Stimulated activated CD4-positive, alpha-beta T cell treated with anti-CD3 and anti-CD28 coated beads, Interleukin-4, amount 100 ng/mL, for 24 hours (primary cell): ENCODE measurements around the gene MOV10.

Experiments used
- DNase-seq: peaks from one replicate; pipeline ENCODE4 v3.0.0-alpha.2; 2020

Gene MOV10

GRCh38 chr1:112675728-112676381 lies 1.4 kb downstream of the MOV10 start:
- DNase-seq, result no peak

GRCh38 chr1:112676543-112676942 lies 2.1 kb downstream of the MOV10 start:
- no peak for DNase-seq

GRCh38 chr1:112677501-112677900 lies 3.0 kb downstream of the MOV10 start:
- no peak for DNase-seq

GRCh38 chr1:112678605-112679004 lies 4.1 kb downstream of the MOV10 start:
- DNase-seq, result no peak

- no peak for DNase-seq
These were observed 11.5 kb downstream of the MOV10 start for GRCh38 chr1:112685913-112686312.

GRCh38 chr1:112686417-112686816 lies 12.0 kb downstream of the MOV10 start:
- DNase-seq, result no peak

- no peak for DNase-seq
These were observed 12.4 kb downstream of the MOV10 start for GRCh38 chr1:112686835-112687234.

GRCh38 chr1:112687361-112687760 lies 12.9 kb downstream of the MOV10 start:
- DNase-seq, result no peak

- DNase-seq, result no peak
These were observed 13.5 kb downstream of the MOV10 start for GRCh38 chr1:112687785-112688496.

- no peak for DNase-seq
These were observed 14.3 kb downstream of the MOV10 start for GRCh38 chr1:112688781-112689193.

GRCh38 chr1:112689196-112689841 lies 14.9 kb downstream of the MOV10 start:
- no peak for DNase-seq

- DNase-seq, result no peak
These were observed 15.4 kb downstream of the MOV10 start for GRCh38 chr1:112689842-112690237.

GRCh38 chr1:112692681-112693080 lies 18.2 kb downstream of the MOV10 start:
- DNase-seq, result no peak

GRCh38 chr1:112693821-112694220 lies 19.4 kb downstream of the MOV10 start:
- no peak for DNase-seq

GRCh38 chr1:112694363-112694929 lies 20.0 kb downstream of the MOV10 start:
- no peak for DNase-seq

- DNase-seq, result no peak
These were observed 20.8 kb downstream of the MOV10 start for GRCh38 chr1:112695276-112695675.

GRCh38 chr1:112696578-112697314 lies 22.3 kb downstream of the MOV10 start:
- DNase-seq, result no peak

- no peak for DNase-seq
These were observed 23.3 kb downstream of the MOV10 start for GRCh38 chr1:112697781-112698201.

GRCh38 chr1:112698366-112699310 lies 24.2 kb downstream of the MOV10 start:
- DNase-seq, result no peak

- no peak for DNase-seq
These were observed 25.1 kb downstream of the MOV10 start for GRCh38 chr1:112699425-112700144.
